Measurements from ENCODE around the gene QSER1.

The QSER1 gene

GRCh38 chr11:32892355-32893092, at the start of gene QSER1:
Gene QSER1 (plus strand): TSS chr11:32892811. CDS start chr11:32893126, 315 bp downstream.
- no peak for TF ChIP-seq CTCF (conservative IDR thresholded peaks at IDR 0.05; ENCODE audit: low read depth)
- DNase-seq (ENCODE audit: low spot score) = peak; percentile 85
- CTCF ChIA-PET = interaction anchor here (0.5 to 1.1 kb wide), 5 partner anchors 12 to 809 kb away, joined by 3 to 4 read pairs (median 3); no protein-coding TSS in a partner anchor

GRCh38 chr11:32843544-32843943, 49.1 kb upstream of the QSER1 start:
- no peak for DNase-seq (ENCODE audit: low spot score)
- ChIA-PET POLR2A (ENCODE audit: low non-redundant PET) (no interaction called here), CTCF (no interaction called here)
- H3K27ac ChIP-seq = no peak overlapping the region
- TF ChIP-seq CTCF (conservative IDR thresholded peaks at IDR 0.05; ENCODE audit: low read depth) = no peak

More at GRCh38 chr11:32892355-32893092, at the start of gene QSER1:
- POLR2A ChIA-PET (ENCODE audit: low non-redundant PET) = interaction anchor here (0.6 to 1.2 kb wide), 2 partner anchors 9 to 62 kb away, joined by 3 to 4 read pairs; no protein-coding TSS in a partner anchor
- peak within 1 kb of the TSS; percentile 93 for H3K27ac ChIP-seq

- CTCF ChIA-PET = no interaction called here
- POLR2A ChIA-PET (ENCODE audit: low non-redundant PET) = no interaction called here
- H3K27ac ChIP-seq = no peak overlapping the region
- no peak for DNase-seq (ENCODE audit: low spot score)
- TF ChIP-seq CTCF (conservative IDR thresholded peaks at IDR 0.05; ENCODE audit: low read depth) = no peak
Measured at GRCh38 chr11:32847511-32847910, 45.1 kb upstream of the QSER1 start.

GRCh38 chr11:32849761-32850160, 42.9 kb upstream of the QSER1 start:
- CTCF ChIA-PET = no interaction called here
- no peak overlapping the region for H3K27ac ChIP-seq
- POLR2A ChIA-PET (ENCODE audit: low non-redundant PET) = no interaction called here
- DNase-seq (ENCODE audit: low spot score) = no peak
- TF ChIP-seq CTCF (conservative IDR thresholded peaks at IDR 0.05; ENCODE audit: low read depth) = no peak

- H3K27ac ChIP-seq = no peak overlapping the region
- TF ChIP-seq CTCF (conservative IDR thresholded peaks at IDR 0.05; ENCODE audit: low read depth) = no peak
- CTCF ChIA-PET = no interaction called here
- no peak for DNase-seq (ENCODE audit: low spot score)
- POLR2A ChIA-PET (ENCODE audit: low non-redundant PET) = no interaction called here
Measured at GRCh38 chr11:32851251-32851650, 41.4 kb upstream of the QSER1 start.

GRCh38 chr11:32852207-32852606, 40.4 kb upstream of the QSER1 start:
- ChIA-PET POLR2A (ENCODE audit: low non-redundant PET) (no interaction called here), CTCF (no interaction called here)
- TF ChIP-seq CTCF (conservative IDR thresholded peaks at IDR 0.05; ENCODE audit: low read depth) = no peak
- no peak overlapping the region for H3K27ac ChIP-seq
- no peak for DNase-seq (ENCODE audit: low spot score)

Data from RWPE1 (cell line).